Type B pancreatic cell (in vitro differentiated cells): Measurements from ENCODE around the gene BOD1. TPM values are rescaled to one million over a fixed set of nuclear protein-coding genes. Genes with fewer than 3 reads are reported as not detected.

Experiments used
- DNase-seq: peaks from one replicate; pipeline ENCODE4 v3.0.0; 2021; ENCODE audit warnings: mixed read lengths; ENCODE audit not compliant: unreplicated experiment; ENCODE audit errors: extremely low spot score
- H3K27ac Mint-ChIP-seq: 2 replicates; pipeline ENCODE4 v1.8.0; 2021; ENCODE audit warnings: mild to moderate bottlenecking, mixed read lengths
- H3K27me3 Mint-ChIP-seq: 2 replicates; pipeline ENCODE4 v1.8.0; 2021; ENCODE audit warnings: mixed read lengths
- H3K36me3 Mint-ChIP-seq: 2 replicates; pipeline ENCODE4 v1.8.0; 2021; ENCODE audit warnings: mixed read lengths
- H3K4me1 Mint-ChIP-seq: one replicate; pipeline ENCODE4 v1.8.0; 2021; ENCODE audit warnings: mixed read lengths; ENCODE audit not compliant: unreplicated experiment
- H3K4me3 Mint-ChIP-seq: 2 replicates; pipeline ENCODE4 v1.8.0; 2021; ENCODE audit warnings: mild to moderate bottlenecking, mixed read lengths
- H3K9me3 Mint-ChIP-seq: 2 replicates; pipeline ENCODE4 v1.8.0; 2021; ENCODE audit warnings: mixed read lengths
- long read RNA-seq: library from polyadenylated mRNA; unstranded; transcript quantifications from one replicate; pipeline ENCODE4 v2.0.0, GENCODE V29; 2020
- total RNA-seq: library from RNA; stranded (reverse); gene quantifications from 2 replicates; pipeline ENCODE4 v1.2.1, GENCODE V29; 2021; ENCODE audit warnings: low replicate concordance
- TF ChIP-seq, protein P1 (sequence below): fragments of 200-600 bp; sonication (generic); conservative IDR thresholded peaks from 2 replicates; pipeline ENCODE4 v1.5.0; 2021; ENCODE audit warnings: antibody characterized with exemption, mild to moderate bottlenecking

The BOD1 gene
- 63.2 and 98.7 TPM in 2 replicates for total RNA-seq
- long read RNA-seq, transcript BOD1-202 (4 exons, 1,562 nt): major isoform, 6 of 11 reads
- long read RNA-seq, partial matches to known transcripts: 1 of 11 reads
- long read RNA-seq, other reads (novel, unspliced or antisense): 3 of 11 reads

DNA sequence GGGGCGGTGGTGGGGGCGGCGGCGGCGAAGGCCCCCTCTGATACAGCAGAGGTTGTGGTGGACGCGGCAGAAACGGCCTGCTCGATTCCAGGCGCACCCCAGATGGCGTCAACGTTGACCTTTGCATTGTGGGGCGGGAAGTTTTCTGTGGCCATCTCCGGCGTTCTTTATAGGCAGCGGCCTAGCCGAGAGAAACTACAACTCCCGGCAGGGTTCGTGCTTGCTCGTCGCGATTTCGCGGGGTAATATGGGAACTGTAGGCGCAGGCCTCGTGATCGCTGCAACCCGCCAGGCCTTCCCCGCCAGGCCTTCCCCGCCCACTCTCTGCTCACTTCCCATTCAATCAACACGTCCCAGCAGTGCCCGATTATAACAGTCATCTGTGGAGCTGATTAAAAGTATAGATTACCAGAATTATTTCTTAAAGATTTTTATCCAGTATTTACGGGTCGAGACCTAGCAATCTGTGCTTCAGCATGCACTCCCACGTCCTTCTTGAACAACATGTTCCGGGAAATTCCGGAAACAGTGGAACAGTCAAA is at the start of gene BOD1:
Gene BOD1, minus strand, starts transcription at position 74 of the 542 bp plus-strand sequence. CDS start 214 bp downstream, outside the sequence.
- TF ChIP-seq, protein P1, sequence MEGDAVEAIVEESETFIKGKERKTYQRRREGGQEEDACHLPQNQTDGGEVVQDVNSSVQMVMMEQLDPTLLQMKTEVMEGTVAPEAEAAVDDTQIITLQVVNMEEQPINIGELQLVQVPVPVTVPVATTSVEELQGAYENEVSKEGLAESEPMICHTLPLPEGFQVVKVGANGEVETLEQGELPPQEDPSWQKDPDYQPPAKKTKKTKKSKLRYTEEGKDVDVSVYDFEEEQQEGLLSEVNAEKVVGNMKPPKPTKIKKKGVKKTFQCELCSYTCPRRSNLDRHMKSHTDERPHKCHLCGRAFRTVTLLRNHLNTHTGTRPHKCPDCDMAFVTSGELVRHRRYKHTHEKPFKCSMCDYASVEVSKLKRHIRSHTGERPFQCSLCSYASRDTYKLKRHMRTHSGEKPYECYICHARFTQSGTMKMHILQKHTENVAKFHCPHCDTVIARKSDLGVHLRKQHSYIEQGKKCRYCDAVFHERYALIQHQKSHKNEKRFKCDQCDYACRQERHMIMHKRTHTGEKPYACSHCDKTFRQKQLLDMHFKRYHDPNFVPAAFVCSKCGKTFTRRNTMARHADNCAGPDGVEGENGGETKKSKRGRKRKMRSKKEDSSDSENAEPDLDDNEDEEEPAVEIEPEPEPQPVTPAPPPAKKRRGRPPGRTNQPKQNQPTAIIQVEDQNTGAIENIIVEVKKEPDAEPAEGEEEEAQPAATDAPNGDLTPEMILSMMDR: no peak
- Mint-ChIP-seq H3K4me1 (peaks cover 44% of the 10 kb centered on the region), H3K27me3 (no peaks in the 10 kb centered on the region), H3K27ac (peak within 1 kb of the TSS; percentile 95), H3K4me3 (peak within 1 kb of the TSS; percentile 98), H3K36me3 (peaks cover 7% of the 10 kb centered on the region), H3K9me3 (no peaks in the 10 kb centered on the region)
- peak; percentile 95 for DNase-seq

DNA sequence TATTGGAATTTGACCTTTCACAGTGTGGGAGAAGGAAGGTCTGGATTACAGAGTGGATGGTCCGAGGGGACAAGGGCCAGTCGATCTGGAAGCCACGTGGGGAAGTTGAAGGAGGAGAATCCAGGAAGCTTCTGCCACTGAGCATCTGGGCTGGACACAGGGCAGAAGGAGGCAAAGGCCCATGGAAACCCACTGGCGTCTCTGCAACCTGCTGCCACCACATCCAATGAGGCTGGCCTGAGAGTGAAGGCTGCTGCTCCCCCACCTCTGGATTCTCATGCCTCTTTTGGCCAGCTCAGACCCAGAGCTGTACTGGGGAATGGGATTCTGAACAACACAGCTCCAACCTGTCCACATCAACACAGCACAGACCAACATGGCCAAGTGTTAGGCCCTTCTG is 48.9 kb upstream of the BOD1 start:
- Mint-ChIP-seq H3K36me3 (no peaks in the 10 kb centered on the region), H3K4me3 (no peak overlapping the region), H3K27me3 (no peaks in the 10 kb centered on the region), H3K4me1 (peaks cover 21% of the 10 kb centered on the region), H3K9me3 (peaks cover 10% of the 10 kb centered on the region), H3K27ac (no peak overlapping the region)
- DNase-seq: no peak
- TF ChIP-seq, protein P1: no peak

DNA sequence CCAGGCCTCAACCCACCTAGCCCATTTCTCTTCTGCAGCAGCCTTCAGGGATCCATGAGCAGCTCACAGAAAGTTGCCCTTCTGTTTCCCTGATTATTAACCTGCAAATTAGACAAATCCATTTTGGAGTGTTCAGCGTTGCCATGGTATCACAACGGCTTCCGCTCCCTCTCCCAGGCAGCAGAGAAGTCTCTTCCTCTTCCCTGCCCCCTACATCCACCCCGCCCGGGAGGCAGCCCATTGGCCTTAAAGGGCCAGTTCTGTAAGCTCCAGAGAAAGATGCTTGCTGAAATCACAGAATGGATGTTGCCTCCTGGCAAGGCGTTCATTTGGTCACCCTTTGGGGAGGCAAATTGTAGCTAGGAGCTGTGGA is 47.7 kb upstream of the BOD1 start:
- no peak for DNase-seq
- H3K9me3 Mint-ChIP-seq: peaks cover 10% of the 10 kb centered on the region
- H3K27me3 Mint-ChIP-seq: no peaks in the 10 kb centered on the region
- H3K36me3 Mint-ChIP-seq: no peaks in the 10 kb centered on the region
- H3K27ac Mint-ChIP-seq: no peak overlapping the region
- H3K4me3 Mint-ChIP-seq: no peak overlapping the region
- TF ChIP-seq, protein P1: no peak
- H3K4me1 Mint-ChIP-seq: peaks cover 17% of the 10 kb centered on the region

DNA sequence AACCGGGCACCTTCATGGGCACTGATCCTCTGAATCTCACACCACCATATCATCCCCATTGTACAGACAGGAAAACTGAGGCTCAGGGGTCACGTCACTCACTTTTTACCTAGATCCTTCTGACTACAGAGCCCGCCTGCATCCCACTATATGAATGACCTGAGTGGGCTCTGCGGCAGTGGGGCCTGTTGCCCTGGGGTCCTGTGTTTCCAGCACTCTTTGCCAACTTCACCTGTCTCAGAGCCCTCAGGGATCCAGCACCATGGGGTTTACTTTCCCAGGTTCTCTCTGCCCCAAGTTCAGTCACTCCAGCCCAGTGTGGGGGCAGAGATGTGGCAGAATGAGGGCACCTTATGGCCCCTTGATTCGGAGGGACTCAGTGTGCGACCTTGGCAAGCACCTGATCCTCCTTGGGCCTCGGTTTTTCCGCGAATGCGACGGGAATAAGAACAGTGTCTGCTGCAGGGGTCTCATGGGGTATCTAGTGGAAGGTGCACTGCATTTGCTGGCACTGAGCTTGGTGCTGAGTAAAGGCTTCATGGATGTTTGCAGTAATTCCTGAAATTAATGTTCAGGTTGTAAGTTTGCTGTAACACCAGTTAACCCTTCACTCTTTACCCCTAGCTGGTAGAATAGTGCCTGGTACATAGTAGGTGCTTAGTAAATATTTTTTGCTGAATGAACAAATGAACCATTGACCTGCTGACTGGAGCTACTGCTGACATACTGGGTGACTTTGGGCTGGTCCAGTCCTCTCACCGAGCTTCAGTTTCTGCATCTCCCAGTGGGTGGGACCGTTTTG is 47.1 kb upstream of the BOD1 start:
- TF ChIP-seq, protein P1: no peak
- Mint-ChIP-seq H3K36me3 (no peaks in the 10 kb centered on the region), H3K27ac (no peak overlapping the region), H3K4me1 (peaks cover 17% of the 10 kb centered on the region), H3K4me3 (no peak overlapping the region), H3K9me3 (peaks cover 10% of the 10 kb centered on the region), H3K27me3 (no peaks in the 10 kb centered on the region)
- no peak for DNase-seq

DNA sequence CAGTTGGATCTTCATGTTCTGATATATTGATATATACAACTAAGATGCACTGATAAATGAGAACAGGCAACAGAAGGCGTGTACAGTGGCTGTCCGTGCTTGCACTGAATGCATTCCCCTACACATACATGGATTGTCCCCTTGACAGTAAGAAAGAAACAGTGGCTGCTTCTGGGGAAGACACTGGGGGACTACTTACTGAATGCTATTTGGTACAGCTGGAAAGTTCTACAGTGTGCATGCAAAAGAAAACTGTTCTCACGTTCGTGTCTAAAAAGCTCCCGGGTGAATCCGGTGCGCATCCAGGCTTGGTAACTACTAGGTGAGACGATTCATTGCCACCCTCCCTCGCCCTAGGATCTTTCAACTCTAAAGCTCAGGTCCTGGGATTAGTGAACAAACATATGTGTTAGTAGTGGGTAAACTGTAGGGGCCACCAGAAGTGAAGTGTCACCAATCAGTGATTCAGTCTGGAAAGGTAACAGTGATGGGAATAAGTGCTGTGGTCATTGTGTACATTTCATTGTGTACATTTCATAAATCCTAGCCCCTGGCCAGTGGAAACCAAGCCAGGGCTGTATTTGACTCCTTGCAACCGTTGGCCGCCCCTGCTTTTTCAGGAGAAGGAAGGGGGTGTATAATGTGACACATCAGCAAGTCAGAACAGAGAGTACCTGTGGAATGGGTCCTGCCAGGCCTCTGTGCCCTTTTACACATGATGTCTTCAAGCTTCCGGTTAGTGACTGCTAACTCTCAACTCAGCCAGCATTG is 46.3 kb upstream of the BOD1 start:
- peaks cover 5% of the 10 kb centered on the region for H3K9me3 Mint-ChIP-seq
- no peaks in the 10 kb centered on the region for H3K27me3 Mint-ChIP-seq
- no peaks in the 10 kb centered on the region for H3K36me3 Mint-ChIP-seq
- no peak overlapping the region for H3K27ac Mint-ChIP-seq
- DNase-seq: peak; percentile 25
- peaks cover 12% of the 10 kb centered on the region for H3K4me1 Mint-ChIP-seq
- no peak overlapping the region for H3K4me3 Mint-ChIP-seq
- TF ChIP-seq, protein P1: no peak
